22Rv1 (cell line): ENCODE measurements around the gene VSIR.

ENCODE experiments used
- ZFX ChIP-seq: fragments of 450-650 bp; IDR thresholded peaks from 2 replicates; pipeline ENCODE4 v1.6.1; 2017; ENCODE audit warnings: antibody characterized with exemption, borderline replicate concordance
- TF ChIP-seq, protein P1 (sequence below): fragments of 450-650 bp; IDR thresholded peaks from 2 replicates; pipeline ENCODE4 v1.5.1; 2017; ENCODE audit warnings: mild to moderate bottlenecking

DNA sequence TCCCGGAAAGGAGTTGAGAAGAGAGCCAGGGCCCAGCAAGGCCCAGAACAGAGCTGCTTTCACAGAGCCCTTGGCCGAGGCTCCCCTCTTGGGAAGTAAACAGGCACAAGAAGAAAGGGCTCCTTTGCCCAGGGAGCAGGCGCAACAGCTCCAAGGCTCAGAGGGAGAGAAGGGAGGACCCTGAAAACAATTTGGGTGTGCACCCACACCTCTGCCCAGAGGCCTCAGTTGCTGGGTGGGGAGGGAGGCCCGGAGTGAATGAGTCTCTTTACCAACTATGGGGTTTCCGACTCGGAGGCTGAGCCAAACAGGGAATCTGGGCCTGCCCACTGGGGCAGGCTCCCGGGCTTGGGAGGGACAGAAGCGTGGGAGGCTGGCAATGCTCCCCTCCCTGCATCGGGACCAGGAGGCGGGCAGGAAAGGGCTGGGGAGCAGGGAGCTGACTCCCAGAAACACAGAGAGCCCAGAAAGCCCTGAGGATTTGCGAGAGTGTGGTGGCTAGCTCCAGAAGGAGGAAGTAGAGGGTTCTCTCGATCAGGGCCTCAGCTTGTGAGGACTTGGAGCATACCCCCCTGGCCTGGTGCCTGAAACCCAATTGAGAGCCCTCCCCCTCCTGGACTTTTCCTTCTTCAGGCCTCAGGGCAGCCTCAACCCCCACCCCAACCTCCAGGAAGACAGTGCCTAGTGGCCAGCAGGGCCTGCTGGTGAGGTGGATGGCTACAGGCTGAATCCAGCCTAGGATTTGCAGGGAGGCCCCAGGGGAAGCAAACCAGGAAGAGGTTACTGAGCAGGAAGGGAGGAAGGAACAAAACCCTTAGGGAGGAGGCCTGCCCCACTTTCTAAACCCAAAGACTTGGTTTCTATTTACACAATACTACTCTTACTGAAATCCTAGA, 59.9 kb downstream of the VSIR start:
- TF ChIP-seq, protein P1, sequence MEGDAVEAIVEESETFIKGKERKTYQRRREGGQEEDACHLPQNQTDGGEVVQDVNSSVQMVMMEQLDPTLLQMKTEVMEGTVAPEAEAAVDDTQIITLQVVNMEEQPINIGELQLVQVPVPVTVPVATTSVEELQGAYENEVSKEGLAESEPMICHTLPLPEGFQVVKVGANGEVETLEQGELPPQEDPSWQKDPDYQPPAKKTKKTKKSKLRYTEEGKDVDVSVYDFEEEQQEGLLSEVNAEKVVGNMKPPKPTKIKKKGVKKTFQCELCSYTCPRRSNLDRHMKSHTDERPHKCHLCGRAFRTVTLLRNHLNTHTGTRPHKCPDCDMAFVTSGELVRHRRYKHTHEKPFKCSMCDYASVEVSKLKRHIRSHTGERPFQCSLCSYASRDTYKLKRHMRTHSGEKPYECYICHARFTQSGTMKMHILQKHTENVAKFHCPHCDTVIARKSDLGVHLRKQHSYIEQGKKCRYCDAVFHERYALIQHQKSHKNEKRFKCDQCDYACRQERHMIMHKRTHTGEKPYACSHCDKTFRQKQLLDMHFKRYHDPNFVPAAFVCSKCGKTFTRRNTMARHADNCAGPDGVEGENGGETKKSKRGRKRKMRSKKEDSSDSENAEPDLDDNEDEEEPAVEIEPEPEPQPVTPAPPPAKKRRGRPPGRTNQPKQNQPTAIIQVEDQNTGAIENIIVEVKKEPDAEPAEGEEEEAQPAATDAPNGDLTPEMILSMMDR: no peak
- TF ChIP-seq ZFX: no peak
